GM12874 (cell line): ENCODE data around the gene MIA.

Experiments used
- TF ChIP-seq, protein P1 (sequence below): IDR thresholded peaks from 2 replicates; pipeline ENCODE4 v1.5.1; 2011; ENCODE audit warnings: low read depth, mild to moderate bottlenecking, control low read depth, low read length, moderate library complexity; ENCODE audit not compliant: insufficient read depth

MIA gene

GRCh38 chr19:40777937-40778705, 2.8 kb downstream of the MIA start, which contains the start of gene RAB4B:
TSS of gene RAB4B (plus strand) at chr19:40778247. CDS start at chr19:40778376, 129 bp downstream.
- TF ChIP-seq, protein P1, sequence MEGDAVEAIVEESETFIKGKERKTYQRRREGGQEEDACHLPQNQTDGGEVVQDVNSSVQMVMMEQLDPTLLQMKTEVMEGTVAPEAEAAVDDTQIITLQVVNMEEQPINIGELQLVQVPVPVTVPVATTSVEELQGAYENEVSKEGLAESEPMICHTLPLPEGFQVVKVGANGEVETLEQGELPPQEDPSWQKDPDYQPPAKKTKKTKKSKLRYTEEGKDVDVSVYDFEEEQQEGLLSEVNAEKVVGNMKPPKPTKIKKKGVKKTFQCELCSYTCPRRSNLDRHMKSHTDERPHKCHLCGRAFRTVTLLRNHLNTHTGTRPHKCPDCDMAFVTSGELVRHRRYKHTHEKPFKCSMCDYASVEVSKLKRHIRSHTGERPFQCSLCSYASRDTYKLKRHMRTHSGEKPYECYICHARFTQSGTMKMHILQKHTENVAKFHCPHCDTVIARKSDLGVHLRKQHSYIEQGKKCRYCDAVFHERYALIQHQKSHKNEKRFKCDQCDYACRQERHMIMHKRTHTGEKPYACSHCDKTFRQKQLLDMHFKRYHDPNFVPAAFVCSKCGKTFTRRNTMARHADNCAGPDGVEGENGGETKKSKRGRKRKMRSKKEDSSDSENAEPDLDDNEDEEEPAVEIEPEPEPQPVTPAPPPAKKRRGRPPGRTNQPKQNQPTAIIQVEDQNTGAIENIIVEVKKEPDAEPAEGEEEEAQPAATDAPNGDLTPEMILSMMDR = no peak

DNA sequence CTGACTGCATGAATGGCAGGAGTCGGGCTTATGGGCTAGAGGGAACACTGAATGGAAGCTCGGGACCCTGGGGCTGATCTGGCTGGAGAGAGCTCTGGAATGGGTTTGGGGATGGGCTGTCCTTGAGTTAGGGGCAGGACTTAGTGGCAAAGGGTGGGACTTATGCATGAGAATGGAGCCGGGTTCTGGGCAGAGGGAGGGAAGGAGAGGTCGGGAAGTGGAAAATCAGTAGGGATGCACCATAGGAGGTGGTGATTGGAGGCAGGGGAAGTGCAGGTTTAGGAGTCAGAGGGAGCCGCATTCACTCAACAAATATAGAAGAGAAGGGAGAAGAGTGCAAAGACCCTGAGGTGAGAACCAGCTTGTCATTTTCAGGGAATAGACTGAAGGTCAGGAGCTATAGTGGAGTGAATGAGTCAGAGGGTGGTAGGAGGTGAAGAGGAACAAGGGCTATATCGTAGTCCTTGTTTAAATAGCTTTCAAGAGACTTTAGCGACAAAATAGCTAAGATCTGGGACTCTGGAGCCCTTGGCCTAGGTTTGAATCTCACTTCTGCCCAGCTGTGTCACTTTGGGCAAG, 3.5 kb downstream of the MIA start:
- TF ChIP-seq, protein P1 = no peak

- TF ChIP-seq, protein P1 = no peak
Measured at GRCh38 chr19:40780582-40780981, 5.3 kb downstream of the MIA start.

GRCh38 chr19:40781140-40781539, 5.8 kb downstream of the MIA start:
- TF ChIP-seq, protein P1 = no peak

DNA sequence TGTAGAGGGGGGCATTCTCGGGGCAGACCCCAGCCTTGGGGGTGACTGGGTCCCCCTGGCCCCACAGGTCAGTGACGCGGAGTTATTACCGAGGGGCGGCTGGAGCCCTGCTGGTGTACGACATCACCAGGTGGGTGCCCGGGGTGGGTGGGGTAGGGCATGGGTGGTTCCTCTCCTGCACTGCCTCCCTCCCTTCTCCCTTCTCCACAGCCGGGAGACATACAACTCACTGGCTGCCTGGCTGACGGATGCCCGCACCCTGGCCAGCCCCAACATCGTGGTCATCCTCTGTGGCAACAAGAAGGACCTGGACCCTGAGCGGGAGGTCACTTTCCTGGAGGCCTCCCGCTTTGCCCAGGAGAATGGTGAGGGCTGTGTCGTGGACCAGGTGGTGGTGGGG, 8.4 kb downstream of the MIA start:
- TF ChIP-seq, protein P1 = no peak

DNA sequence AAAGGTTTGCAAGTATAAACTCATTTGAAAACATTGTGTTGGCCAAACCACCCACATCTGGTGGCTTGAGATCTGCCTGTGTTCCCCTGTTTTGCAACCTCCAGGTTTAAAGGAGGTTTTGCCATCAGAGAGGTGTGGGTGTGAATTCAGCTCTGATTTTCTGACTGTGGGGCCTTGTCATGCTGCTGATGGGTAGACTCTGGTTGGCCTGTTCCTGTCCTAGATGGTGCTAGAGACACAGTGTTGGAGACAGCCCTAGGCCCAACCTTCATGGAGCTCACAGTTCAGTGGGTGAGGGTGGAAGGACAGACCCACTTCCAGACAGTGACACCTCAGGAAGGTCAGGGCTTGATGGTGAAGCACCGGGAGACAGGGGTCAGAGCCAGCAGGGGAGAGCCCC, 10.2 kb downstream of the MIA start:
- TF ChIP-seq, protein P1 = no peak

DNA sequence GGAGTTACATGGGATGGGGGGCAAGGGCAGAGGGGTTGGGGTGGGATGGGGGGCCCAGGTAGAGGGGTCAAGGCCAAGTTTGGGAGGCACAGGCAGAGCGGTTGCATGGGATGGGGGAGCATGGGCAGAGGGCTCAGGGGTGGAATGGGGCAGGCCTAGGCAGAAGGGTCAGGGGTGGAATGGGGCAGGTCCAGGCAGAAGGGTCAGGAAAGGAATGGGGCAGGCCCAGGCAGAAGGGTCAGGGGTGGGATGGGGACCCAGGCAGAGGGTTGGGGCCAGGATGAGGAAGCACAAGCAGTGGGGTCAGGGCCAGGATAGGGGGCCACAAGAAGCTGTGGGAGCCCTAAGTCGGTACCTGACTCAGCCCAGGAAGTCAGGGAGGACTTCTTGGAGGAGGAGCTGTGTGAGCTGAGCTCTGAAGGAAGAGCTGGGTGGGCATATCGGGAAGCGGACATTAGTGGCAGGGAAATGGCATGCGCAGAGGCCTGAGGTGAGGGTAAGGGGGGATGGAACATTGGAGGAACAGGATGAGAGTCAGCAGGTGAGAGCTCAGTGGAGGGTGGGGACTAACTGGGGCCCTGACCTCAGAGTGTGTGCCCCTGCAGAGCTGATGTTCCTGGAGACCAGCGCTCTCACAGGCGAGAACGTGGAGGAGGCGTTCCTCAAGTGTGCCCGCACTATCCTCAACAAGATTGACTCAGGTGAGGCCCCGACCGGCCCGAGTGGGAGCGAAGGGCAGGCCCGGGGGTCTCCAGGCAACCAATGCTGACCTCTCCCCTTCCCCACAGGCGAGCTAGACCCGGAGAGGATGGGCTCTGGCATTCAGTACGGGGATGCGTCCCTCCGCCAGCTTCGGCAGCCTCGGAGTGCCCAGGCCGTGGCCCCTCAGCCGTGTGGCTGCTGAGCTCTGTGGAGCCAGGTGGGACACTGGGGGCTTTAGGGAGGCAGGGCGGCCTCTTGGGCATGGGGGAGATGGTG, 11.0 kb downstream of the MIA start:
- TF ChIP-seq, protein P1 = no peak
